NCI-H82 (cell line): ENCODE measurements around the gene LAMA3.

ENCODE experiments used
- DNase-seq: peaks from one replicate; lab custom pipeline; 2025; lab: John Stamatoyannopoulos, UW

Gene LAMA3

DNA sequence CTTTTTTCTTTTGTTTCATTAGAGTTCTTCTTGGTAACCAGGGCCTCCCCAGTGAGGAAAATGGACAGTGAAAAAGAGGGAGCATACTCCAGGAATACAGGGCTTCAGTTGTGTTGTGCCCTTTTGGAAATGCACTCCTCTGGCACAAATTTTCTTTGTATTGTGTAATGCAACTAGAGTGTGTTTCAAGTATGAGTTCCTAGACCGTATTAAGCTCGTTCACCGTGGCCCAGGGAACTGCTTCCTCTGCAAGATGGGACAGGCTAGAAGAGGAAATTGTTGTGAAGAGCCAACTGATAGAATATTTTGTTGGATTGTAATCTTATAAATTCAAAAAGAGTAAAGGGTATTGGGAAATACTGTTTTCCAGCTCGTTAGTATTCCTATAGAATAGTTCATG, 188.1 kb downstream of the LAMA3 start:
- no peak for DNase-seq

- no peak for DNase-seq
Measured at GRCh38 chr18:23878336-23878900, 189.2 kb downstream of the LAMA3 start.

DNA sequence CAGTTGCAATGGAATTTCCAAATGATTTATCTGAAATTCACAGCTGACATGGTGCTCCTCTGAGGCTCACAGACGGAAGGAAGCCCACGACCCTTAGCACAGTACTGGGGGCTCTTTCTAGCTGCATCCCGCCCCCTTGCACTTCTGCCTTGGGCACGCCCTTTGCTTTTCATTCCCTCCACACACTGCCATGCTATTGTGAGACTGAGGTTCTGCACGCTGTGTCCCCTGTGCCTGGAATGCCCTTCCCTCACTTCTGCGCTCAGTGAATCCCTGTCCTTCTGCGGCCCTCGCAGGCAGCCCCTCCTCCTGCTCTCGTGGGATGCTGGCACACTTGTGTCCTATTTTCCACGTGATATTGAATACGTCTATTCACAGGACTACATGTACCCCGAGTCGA, 189.9 kb downstream of the LAMA3 start:
- no peak for DNase-seq

- DNase-seq: no peak
Measured at GRCh38 chr18:23879544-23879943, 190.3 kb downstream of the LAMA3 start.

GRCh38 chr18:23879966-23880565, 190.8 kb downstream of the LAMA3 start:
- no peak for DNase-seq

DNA sequence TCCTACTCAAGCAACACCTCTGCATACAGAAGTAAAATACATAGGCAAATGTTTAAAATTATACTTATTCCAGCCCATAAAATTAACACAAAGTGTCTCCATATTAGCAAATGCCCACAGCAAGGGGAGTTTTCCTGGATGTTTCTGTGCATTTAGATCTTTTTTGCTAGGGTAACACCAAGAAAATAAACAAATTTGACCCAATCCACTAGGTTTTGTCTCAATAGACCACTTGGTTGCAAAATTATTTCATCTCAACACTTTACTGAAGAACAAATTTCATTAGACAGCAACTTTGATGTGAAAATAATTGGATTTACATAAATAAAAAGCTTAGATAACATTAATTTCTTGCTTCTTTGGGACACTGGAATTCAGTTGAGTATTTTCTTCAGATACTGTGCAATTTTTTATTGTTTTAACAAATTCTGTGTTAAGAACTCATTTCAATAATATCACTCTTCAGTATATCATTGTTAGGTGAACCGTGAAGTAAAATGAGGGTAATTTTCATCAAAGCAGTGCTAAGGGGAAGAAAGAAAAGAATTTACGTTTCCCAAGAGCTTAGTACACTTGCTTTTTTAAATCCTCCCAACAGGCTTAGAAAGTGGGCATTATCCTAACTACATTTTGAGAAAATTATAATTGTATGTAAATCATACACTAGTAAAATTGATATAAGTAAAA, 191.8 kb downstream of the LAMA3 start:
- no peak for DNase-seq

DNA sequence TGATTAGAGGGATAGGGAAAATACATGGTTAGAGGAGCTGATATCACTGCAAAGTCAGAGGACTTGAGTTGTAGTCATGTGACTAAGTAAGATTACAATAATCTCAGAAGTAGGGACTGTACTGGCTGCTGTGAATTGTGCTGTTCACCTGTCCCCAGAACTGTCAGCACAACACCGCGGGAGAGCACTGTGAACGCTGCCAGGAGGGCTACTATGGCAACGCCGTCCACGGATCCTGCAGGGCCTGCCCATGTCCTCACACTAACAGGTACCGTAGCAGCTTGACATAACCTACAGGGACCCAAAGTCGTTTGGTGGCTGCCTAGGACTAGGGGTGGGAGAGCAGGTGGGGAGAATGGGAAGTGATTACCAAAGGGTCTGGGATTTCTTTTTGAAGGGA, 192.5 kb downstream of the LAMA3 start:
- DNase-seq: peak; percentile 19

- no peak for DNase-seq
Measured at GRCh38 chr18:23882616-23883276, 193.5 kb downstream of the LAMA3 start.

- DNase-seq: no peak
Measured at GRCh38 chr18:23883277-23883790, 194.1 kb downstream of the LAMA3 start.

DNA sequence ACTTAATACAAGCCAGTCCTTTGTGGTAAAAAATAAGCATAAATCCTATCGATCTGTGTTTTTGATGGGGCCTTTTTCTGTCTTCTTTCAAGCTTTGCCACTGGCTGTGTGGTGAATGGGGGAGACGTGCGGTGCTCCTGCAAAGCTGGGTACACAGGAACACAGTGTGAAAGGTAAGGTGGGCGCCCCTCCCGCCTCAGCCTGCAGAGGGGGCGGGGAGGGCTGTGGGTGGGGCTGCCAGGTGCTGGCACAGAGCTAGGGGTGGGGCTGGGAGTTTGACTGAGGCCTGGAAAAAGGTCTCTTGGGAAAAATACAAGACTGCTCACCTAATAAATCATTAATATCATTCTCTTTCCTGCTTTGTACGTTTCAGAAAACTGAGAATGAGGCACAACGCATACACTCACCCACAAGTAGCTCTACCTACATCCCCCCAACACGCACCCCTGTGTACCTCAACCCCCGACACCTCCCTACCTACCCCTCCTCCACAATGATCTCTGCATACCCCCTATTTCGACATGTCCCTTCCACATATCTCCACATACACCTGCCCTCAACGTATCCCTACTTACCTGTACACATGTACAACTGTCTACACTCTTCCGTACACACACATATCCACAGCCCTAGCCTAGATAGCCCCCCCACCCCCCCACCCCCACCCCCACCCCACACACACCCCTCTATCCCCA, 195.6 kb downstream of the LAMA3 start:
- no peak for DNase-seq

DNA sequence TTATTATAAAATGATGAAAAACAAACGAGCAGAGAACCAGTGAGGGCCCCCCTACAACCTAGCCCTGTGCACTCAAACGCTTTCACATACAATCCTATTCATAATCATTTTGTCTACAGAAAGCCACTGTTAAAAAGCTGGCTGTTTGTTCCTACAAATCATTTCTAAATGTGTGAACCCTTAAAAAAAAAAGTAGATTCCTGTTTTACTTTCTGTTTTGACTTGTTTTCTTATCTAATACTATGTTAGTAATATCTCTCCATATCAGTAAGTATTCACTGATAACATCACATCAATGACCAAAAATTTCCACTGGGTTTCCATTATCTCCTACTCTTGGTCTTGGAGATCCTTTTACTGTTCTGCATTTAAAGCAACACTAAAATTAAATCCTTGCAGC, 196.5 kb downstream of the LAMA3 start:
- no peak for DNase-seq

- peak; percentile 16 for DNase-seq
Measured at GRCh38 chr18:23887035-23887434, 197.8 kb downstream of the LAMA3 start.

GRCh38 chr18:23887493-23887892, 198.2 kb downstream of the LAMA3 start:
- peak; percentile 64 for DNase-seq

DNA sequence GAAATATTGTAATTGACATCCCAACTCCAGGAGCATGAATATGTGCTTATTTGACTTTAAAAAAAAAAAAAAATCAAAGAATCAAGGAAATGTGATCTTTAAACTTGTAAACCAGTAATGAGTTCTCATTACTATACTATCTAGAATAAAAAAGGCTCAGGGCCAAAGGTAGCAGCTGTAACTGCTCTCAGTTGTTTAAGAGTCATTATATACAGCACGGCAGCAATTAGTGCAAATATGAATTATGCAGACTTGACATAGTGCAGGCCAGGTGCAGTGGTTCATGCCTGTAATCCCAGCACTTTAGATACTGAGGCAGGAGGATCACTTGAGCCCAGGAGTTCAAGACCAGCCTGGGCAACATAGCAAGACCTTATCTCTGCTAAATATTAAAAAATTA, 199.6 kb downstream of the LAMA3 start:
- no peak for DNase-seq

DNA sequence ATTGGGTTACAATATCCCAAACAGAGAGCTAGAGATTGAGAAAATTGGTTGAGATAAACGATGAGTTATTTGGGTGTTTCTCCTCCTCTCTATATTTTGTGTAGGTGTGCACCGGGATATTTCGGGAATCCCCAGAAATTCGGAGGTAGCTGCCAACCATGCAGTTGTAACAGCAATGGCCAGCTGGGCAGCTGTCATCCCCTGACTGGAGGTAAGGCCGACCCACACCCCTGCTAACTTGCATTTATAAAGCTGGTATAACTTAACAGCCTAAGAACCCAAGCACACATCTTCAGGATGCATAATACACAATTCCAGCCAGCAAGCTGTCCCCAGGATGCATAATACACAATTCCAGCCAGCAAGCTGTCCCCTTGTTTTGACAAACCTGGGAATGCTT, 200.7 kb downstream of the LAMA3 start:
- no peak for DNase-seq

DNA sequence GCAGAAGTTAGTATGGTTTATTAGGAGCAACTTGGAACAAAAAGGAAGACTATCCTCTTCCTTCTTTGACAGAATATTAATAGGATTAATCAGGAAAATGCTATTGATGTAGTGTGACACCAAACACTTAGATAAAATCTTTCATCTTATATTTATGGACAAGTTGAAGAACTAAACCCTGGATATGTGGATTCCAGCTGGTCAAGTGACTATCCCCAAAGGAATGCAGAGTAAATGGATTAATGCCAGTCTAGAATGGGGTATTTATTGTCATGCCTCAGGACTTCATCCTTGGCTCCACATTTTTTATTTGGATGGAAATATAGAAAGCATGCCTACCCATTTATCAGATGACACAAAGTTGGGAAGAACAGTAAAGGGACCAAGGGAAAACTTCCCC, 201.3 kb downstream of the LAMA3 start:
- no peak for DNase-seq

DNA sequence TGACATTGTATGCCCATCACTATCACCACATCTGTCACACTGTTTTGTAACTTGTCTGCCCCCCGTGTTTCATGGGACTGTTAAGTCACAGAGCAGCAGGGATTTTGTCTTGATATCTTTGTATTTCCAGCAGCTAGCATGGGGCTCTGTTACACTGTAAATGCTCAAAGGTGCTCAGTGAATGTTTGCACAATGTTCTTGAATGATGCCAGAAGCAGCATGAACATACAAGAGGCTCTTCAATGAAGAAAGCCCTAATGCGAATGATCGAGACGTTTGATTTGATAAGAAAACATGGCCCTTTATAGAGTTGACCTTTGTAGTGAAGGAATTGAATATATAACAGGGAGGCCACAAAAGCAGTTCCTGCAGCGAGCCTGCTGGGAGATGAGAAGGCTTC, 204.4 kb downstream of the LAMA3 start:
- no peak for DNase-seq

DNA sequence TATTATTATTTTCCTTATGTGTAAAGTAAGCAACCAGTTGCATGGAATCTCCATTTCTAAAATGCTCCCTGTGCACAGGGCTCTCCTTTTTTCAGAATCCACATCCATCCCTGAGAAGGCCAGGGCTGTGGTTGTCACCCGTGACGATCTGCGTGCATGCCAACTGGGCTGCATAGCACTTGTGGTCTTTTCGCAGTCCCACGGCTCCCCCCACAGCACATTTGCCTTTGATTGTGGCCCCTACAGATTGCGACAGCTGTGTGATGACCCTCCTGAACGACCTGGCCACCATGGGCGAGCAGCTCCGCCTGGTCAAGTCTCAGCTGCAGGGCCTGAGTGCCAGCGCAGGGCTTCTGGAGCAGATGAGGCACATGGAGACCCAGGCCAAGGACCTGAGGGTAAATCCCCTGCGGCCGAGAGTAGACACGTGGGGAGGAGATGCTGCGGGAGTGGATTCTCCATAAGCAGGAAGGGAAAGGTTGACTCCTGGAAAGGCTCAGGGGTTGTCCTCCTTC, 205.5 kb downstream of the LAMA3 start:
- DNase-seq: no peak

DNA sequence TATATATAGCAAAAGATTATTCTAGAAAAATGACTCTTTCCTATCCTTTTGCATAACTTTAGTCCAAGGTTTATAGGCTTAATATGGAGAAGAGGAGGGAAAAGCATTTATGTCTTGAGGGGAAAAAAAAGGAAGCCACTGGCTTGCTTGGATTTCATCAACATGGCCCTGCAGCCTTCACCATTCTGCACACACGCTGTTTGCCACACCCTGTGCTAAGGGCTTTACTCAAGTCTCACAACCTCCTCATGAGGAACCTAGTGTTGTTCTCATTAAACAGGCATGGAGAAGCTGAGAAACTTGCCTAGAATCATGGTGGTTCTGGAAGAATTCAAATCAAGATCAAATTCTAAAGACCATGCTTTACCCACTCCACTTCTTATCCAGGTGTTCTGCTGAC, 208.0 kb downstream of the LAMA3 start:
- DNase-seq: peak; percentile 45

DNA sequence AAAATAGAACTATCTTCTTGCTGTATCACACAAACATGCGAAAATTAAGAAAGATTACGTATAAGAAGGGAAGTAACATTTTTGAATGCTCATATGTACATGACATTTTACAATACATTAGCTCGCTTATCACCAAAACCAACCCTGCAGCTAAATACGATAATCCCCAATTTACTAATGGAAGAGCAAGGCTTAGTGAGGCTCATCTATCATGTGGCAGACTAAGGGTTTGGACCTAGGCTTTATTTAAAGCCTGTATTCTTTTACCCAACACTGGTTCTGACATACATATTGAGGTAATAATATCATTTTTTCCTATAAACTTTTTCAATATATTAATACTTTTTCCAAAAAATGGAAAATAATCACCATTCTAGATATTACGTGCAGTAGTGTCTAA, 208.5 kb downstream of the LAMA3 start:
- peak; percentile 89 for DNase-seq

DNA sequence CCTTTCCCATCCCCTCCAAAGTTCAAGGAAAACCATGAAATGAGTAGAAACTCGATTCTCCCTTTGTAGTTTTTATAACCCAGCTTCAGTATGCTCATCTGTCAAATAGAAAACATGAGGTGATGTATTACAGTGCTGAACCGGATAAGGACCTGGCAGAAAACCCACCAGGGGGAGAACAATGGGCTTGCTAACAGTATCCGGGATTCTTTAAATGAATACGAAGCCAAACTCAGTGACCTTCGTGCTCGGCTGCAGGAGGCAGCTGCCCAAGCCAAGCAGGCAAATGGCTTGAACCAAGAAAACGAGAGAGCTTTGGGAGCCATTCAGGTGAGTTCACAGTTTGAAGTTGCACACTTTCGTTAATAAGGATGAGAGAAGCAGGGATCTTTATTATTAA, 211.7 kb downstream of the LAMA3 start:
- DNase-seq: no peak

GRCh38 chr18:23902396-23902795, 213.1 kb downstream of the LAMA3 start:
- DNase-seq: no peak
